Esophagus (tissue), 2 donors: ENCODE data around the gene MOSPD3. TPM values are rescaled to one million over a fixed set of nuclear protein-coding genes. Genes with fewer than 3 reads are reported as not detected.

ENCODE experiments used
- H3K27ac ChIP-seq, 2 donors: one replicate each; pipeline ENCODE4 v1.5.1; 2013; ENCODE audit warnings: low read depth in 2 of 2, mild to moderate bottlenecking in 2 of 2, inconsistent platforms in 1 of 2, low read length in 1 of 2, moderate library complexity in 1 of 2
- H3K27me3 ChIP-seq, 2 donors: one replicate each; pipeline ENCODE4 v1.6.1; 2013; ENCODE audit warnings: low read length in 2 of 2, control low read depth in 1 of 2, mild to moderate bottlenecking in 1 of 2; ENCODE audit not compliant: insufficient read depth in 2 of 2, control insufficient read depth in 1 of 2
- H3K36me3 ChIP-seq, 2 donors: one replicate each; pipeline ENCODE4 v1.6.1; 2013; ENCODE audit warnings: low read length in 1 of 2; ENCODE audit not compliant: control insufficient read depth in 2 of 2, insufficient read depth in 2 of 2
- H3K4me1 ChIP-seq, 2 donors: one replicate each; pipeline ENCODE4 v1.6.1; 2013; ENCODE audit warnings: low read length in 1 of 2; ENCODE audit not compliant: control insufficient read depth in 2 of 2, insufficient read depth in 2 of 2
- H3K4me3 ChIP-seq, 2 donors: one replicate each; pipeline ENCODE4 v1.5.1; 2013; ENCODE audit warnings: low read length in 2 of 2, mild to moderate bottlenecking in 2 of 2, low read depth in 1 of 2, moderate library complexity in 1 of 2
- H3K9me3 ChIP-seq, 2 donors: one replicate each; pipeline ENCODE4 v1.6.1; 2013; ENCODE audit warnings: mild to moderate bottlenecking in 2 of 2, low read depth in 1 of 2, low read length in 1 of 2, moderate library complexity in 1 of 2; ENCODE audit not compliant: control insufficient read depth in 2 of 2, insufficient read depth in 1 of 2
- WGBS, 2 donors: extraction: QIAGEN DNeasy Blood & Tissue Kit; methylation state at CpG; one replicate each; pipeline ENCODE4 v1.1.7; 2013; 5-methylcytosine and 5-hydroxymethylcytosine counted together
- polyA plus RNA-seq, 2 donors: library from polyadenylated mRNA; stranded (reverse); fragments of 200-250 nt; gene quantifications; one replicate each; pipeline ENCODE4 v1.2.3, GENCODE V29; 2013
- donor health status: healthy with polysubstance abuse.
- donor health status: Bipolar disorder and iron deficiency.

MOSPD3 gene
- polyA plus RNA-seq, 2 donors, result 15.5 to 18.4 TPM

- 91% methylated on average over 6 of the region's 6 CpGs for WGBS, 2 donors
Measured at GRCh38 chr7:100620239-100620638, 7.9 kb downstream of the MOSPD3 start.

GRCh38 chr7:100620804-100621203 is 8.5 kb downstream of the MOSPD3 start:
- Histone ChIP-seq H3K27me3 (no peaks in the 10 kb centered on the region), H3K9me3 (no peaks in the 10 kb centered on the region), H3K4me1 (no peaks in the 10 kb centered on the region), H3K36me3 (no peaks in the 10 kb centered on the region), H3K27ac (no peak overlapping the region), H3K4me3 (no peak overlapping the region)
- 95 to 96% methylated on average over 23 of the region's 23 CpGs for WGBS, 2 donors

More at GRCh38 chr7:100620239-100620638, 7.9 kb downstream of the MOSPD3 start:
- Histone ChIP-seq H3K4me1 (no peaks in the 10 kb centered on the region), H3K36me3 (no peaks in the 10 kb centered on the region), H3K4me3 (no peak overlapping the region), H3K9me3 (no peaks in the 10 kb centered on the region), H3K27me3 (no peaks in the 10 kb centered on the region), H3K27ac (no peak overlapping the region)

GRCh38 chr7:100621554-100621953 is 9.2 kb downstream of the MOSPD3 start:
- Histone ChIP-seq H3K36me3 (no peaks in the 10 kb centered on the region), H3K4me1 (no peaks in the 10 kb centered on the region), H3K27me3 (no peaks in the 10 kb centered on the region), H3K27ac (no peak overlapping the region), H3K4me3 (no peak overlapping the region), H3K9me3 (no peaks in the 10 kb centered on the region)
- 80 to 85% methylated on average over 8 of the region's 8 CpGs for WGBS, 2 donors

- no peaks in the 10 kb centered on the region for H3K9me3 ChIP-seq
- no peak overlapping the region for H3K27ac ChIP-seq
- no peak overlapping the region for H3K4me3 ChIP-seq
- H3K4me1 ChIP-seq, result peaks cover 0 to 7% of the 10 kb centered on the region in 2 donors
- H3K36me3 ChIP-seq, result no peaks in the 10 kb centered on the region
- H3K27me3 ChIP-seq, result no peaks in the 10 kb centered on the region
- WGBS, 2 donors, result 80 to 84% methylated on average over 15 of the region's 15 CpGs
Measured at GRCh38 chr7:100623951-100624824, 11.8 kb downstream of the MOSPD3 start.

GRCh38 chr7:100626055-100626454 is 13.7 kb downstream of the MOSPD3 start:
- H3K27ac ChIP-seq, result no peak overlapping the region
- H3K27me3 ChIP-seq, result no peaks in the 10 kb centered on the region
- H3K4me3 ChIP-seq, result no peak overlapping the region
- H3K36me3 ChIP-seq, result no peaks in the 10 kb centered on the region
- 7 to 13% methylated on average over 3 of the region's 3 CpGs for WGBS, 2 donors
- H3K4me1 ChIP-seq, result peaks cover 0 to 7% of the 10 kb centered on the region in 2 donors
- H3K9me3 ChIP-seq, result no peaks in the 10 kb centered on the region

- H3K9me3 ChIP-seq, result no peaks in the 10 kb centered on the region
- H3K4me3 ChIP-seq, result peak overlapping the region; percentile 21 to 29
- peak overlapping the region in 1 of 2 donors; percentile 39 for H3K27ac ChIP-seq
- H3K36me3 ChIP-seq, result no peaks in the 10 kb centered on the region
- peaks cover 0 to 7% of the 10 kb centered on the region in 2 donors for H3K4me1 ChIP-seq
- no peaks in the 10 kb centered on the region for H3K27me3 ChIP-seq
- 4 to 12% methylated on average over 34 to 37 of the region's 37 CpGs for WGBS, 2 donors
Measured at GRCh38 chr7:100626530-100627237, 14.3 kb downstream of the MOSPD3 start.

GRCh38 chr7:100627238-100627549 is 14.9 kb downstream of the MOSPD3 start:
- no peaks in the 10 kb centered on the region for H3K36me3 ChIP-seq
- no peak overlapping the region for H3K4me3 ChIP-seq
- peaks cover 0 to 7% of the 10 kb centered on the region in 2 donors for H3K4me1 ChIP-seq
- H3K27ac ChIP-seq, result peak overlapping the region in 1 of 2 donors; percentile 39
- 85 to 93% methylated on average over 21 of the region's 21 CpGs for whole genome bisulfite sequencing, 2 donors
- no peaks in the 10 kb centered on the region for H3K9me3 ChIP-seq
- no peaks in the 10 kb centered on the region for H3K27me3 ChIP-seq

GRCh38 chr7:100629117-100629716 is 16.9 kb downstream of the MOSPD3 start:
- no peak overlapping the region for H3K4me3 ChIP-seq
- H3K4me1 ChIP-seq, result peaks cover 0 to 13% of the 10 kb centered on the region in 2 donors
- WGBS, 2 donors, result 82 to 83% methylated on average over 11 of the region's 11 CpGs
- H3K36me3 ChIP-seq, result no peaks in the 10 kb centered on the region
- no peaks in the 10 kb centered on the region for H3K27me3 ChIP-seq
- H3K27ac ChIP-seq, result no peak overlapping the region
- no peaks in the 10 kb centered on the region for H3K9me3 ChIP-seq

GRCh38 chr7:100630066-100630465 is 17.7 kb downstream of the MOSPD3 start:
- H3K4me1 ChIP-seq, result peaks cover 0 to 13% of the 10 kb centered on the region in 2 donors
- no peaks in the 10 kb centered on the region for H3K27me3 ChIP-seq
- no peaks in the 10 kb centered on the region for H3K36me3 ChIP-seq
- no peak overlapping the region for H3K4me3 ChIP-seq
- H3K9me3 ChIP-seq, result no peaks in the 10 kb centered on the region
- no peak overlapping the region for H3K27ac ChIP-seq
- 91 to 93% methylated on average over 4 of the region's 4 CpGs for WGBS, 2 donors
